NB4 (cell line): ENCODE measurements around the gene HLA-DPA1.

Experiments
- MYC ChIP-seq: IDR thresholded peaks from 2 replicates; pipeline ENCODE4 v1.6.1; 2011; ENCODE audit warnings: low read depth, low read length
- POLR2A ChIP-seq: IDR thresholded peaks from 2 replicates; pipeline ENCODE4 v1.6.1; 2011; ENCODE audit warnings: mild to moderate bottlenecking; ENCODE audit not compliant: insufficient read length; ENCODE audit errors: extremely low read depth
- TF ChIP-seq, protein P1 (sequence below): IDR thresholded peaks from one replicate; pipeline ENCODE4 v1.5.1; 2012; ENCODE audit warnings: low read depth, low read length
- TF ChIP-seq, protein P2 (sequence below): IDR thresholded peaks from 2 replicates; pipeline ENCODE4 v1.6.1; 2011; ENCODE audit warnings: low read depth, low read length

DNA sequence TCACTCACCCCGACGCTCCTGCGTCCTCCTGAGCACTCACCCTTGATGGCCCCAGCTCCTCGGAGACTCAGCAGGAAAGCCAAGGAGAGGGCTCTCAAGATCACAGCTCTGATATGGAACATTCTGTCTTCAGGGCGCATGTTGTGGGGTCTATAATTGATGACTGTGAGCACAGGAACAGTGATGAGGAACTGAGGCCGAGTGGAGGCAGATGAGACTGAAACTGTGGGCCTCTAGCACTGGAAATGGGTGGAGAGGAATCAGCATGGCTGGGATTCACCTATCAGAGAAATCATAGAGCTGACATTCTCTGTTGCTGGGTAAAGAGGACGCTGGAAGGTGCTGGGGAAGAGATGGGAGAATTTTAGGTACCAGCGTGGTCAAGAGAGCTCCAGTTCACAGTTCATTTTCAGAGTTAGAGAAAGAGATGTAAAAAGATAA, at the start of gene HLA-DPA1:
- TF ChIP-seq POLR2A (no peak), MYC (no peak)
- TF ChIP-seq, protein P1, sequence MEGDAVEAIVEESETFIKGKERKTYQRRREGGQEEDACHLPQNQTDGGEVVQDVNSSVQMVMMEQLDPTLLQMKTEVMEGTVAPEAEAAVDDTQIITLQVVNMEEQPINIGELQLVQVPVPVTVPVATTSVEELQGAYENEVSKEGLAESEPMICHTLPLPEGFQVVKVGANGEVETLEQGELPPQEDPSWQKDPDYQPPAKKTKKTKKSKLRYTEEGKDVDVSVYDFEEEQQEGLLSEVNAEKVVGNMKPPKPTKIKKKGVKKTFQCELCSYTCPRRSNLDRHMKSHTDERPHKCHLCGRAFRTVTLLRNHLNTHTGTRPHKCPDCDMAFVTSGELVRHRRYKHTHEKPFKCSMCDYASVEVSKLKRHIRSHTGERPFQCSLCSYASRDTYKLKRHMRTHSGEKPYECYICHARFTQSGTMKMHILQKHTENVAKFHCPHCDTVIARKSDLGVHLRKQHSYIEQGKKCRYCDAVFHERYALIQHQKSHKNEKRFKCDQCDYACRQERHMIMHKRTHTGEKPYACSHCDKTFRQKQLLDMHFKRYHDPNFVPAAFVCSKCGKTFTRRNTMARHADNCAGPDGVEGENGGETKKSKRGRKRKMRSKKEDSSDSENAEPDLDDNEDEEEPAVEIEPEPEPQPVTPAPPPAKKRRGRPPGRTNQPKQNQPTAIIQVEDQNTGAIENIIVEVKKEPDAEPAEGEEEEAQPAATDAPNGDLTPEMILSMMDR, result no peak
- TF ChIP-seq, protein P2, sequence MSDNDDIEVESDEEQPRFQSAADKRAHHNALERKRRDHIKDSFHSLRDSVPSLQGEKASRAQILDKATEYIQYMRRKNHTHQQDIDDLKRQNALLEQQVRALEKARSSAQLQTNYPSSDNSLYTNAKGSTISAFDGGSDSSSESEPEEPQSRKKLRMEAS, result no peak
